ENCODE measurements around the gene CAMK2A. TPM values are rescaled to one million over a fixed set of nuclear protein-coding genes. Genes with fewer than 3 reads are reported as not detected.

CAMK2A gene
- total RNA-seq, 1 donor from 2014 or later, result not detected

DNA sequence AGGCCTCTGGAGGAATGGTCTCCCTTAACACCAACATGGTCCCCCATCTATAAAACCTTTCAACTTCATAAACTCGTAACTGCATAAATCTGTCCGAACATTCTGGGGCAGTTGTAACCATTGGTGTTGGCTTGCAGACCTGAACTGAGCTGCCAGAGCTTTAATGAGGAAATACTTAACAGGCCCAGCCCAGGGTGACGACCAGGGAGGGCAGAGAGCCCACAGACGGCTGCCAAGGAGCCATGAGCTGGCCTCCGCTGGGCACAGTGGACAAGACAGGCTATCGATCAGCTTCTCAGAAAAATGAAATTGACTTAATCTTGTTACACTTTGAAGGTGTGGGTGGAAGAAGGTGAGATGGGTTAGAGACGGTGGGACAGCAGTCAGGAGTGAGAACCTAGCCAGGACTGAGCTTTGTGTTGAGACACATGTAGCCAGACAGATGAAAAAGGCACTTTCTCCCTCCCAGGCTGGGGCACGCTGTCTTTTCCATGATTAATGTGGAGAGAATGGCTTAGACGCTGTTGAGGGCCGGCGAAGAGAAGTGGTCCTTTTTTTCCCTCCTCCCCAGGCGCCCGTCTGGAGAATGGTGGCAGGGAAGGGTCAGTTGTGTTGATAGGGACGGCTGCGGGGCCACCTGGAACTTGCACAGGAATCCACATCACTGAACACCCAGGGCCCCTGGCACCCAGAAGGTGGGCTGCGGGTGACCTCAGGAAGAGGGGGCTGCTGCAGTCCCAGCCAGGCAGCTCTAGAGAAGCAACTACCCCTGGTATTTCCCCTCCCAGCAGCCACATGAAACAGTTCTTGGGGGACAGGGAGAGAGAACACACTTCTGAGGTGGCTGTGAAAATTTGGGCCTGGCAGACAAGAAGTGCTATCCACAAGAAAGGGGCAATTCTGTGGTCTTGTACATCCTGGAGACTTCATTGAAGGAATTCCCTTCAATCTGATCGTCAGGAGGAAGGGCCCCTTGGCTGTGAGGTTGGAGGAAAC lies 40.6 kb upstream of the CAMK2A start:
- Mint-ChIP-seq H3K27me3 (ENCODE audit: low read depth) (no peaks in the 10 kb centered on the region), H3K4me1 (ENCODE audit: low read depth) (no peaks in the 10 kb centered on the region), H3K4me3 (ENCODE audit: unreplicated experiment) (no peak overlapping the region), H3K27ac (ENCODE audit: unreplicated experiment) (no peak overlapping the region), H3K9me3 (ENCODE audit: low read depth) (no peaks in the 10 kb centered on the region), H3K36me3 (ENCODE audit: low read depth) (no peaks in the 10 kb centered on the region)
- TF ChIP-seq, protein P1, sequence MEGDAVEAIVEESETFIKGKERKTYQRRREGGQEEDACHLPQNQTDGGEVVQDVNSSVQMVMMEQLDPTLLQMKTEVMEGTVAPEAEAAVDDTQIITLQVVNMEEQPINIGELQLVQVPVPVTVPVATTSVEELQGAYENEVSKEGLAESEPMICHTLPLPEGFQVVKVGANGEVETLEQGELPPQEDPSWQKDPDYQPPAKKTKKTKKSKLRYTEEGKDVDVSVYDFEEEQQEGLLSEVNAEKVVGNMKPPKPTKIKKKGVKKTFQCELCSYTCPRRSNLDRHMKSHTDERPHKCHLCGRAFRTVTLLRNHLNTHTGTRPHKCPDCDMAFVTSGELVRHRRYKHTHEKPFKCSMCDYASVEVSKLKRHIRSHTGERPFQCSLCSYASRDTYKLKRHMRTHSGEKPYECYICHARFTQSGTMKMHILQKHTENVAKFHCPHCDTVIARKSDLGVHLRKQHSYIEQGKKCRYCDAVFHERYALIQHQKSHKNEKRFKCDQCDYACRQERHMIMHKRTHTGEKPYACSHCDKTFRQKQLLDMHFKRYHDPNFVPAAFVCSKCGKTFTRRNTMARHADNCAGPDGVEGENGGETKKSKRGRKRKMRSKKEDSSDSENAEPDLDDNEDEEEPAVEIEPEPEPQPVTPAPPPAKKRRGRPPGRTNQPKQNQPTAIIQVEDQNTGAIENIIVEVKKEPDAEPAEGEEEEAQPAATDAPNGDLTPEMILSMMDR (IDR thresholded peaks at IDR 0.05), result no peak
- no peak for DNase-seq (ENCODE audit: low spot score)

DNA sequence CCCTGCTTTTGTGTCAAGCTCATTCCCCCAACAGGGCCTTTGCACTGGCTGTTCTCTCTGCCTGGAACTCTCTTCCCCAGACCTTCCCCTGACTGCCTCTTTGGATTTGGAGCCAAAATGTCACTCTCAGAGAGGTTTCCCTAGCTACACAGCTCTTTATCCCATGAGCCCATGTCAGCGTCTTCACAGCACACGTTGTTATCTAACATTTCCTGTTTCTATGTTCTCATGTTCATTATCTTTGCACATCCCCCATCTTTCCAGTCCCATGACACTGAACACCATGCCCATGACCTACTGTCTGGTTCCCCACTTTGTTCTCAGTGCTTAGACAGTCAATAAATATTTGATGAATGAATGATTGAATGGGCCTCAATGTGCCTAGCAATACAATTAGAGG lies 39.5 kb upstream of the CAMK2A start:
- no peak overlapping the region for H3K4me3 Mint-ChIP-seq (ENCODE audit: unreplicated experiment)
- H3K27ac Mint-ChIP-seq (ENCODE audit: unreplicated experiment), result no peak overlapping the region
- H3K36me3 Mint-ChIP-seq (ENCODE audit: low read depth), result no peaks in the 10 kb centered on the region
- no peak for DNase-seq (ENCODE audit: low spot score)
- TF ChIP-seq, protein P1 (IDR thresholded peaks at IDR 0.05), result no peak
- H3K4me1 Mint-ChIP-seq (ENCODE audit: low read depth), result no peaks in the 10 kb centered on the region
- H3K9me3 Mint-ChIP-seq (ENCODE audit: low read depth), result no peaks in the 10 kb centered on the region
- H3K27me3 Mint-ChIP-seq (ENCODE audit: low read depth), result no peaks in the 10 kb centered on the region

DNA sequence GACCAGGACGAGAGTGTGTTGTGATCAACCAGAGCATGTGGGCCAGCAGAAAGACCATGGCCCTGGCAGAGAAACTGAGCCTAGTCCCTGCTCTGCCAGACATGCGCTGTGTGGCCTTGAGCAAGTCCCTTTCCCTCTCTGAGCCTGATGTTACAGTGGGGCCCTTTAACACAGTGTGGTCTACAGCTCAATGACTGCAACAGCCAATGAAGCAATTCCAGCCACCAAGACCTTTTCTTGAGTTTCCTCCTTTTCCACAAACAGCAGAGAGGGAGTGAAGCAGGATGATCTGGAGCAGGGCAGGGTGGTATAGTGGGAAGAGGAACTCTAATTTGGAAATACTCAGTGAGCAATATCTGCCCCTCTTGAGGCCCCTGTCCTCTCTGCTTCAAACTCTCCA lies 38.9 kb upstream of the CAMK2A start:
- no peak overlapping the region for H3K4me3 Mint-ChIP-seq (ENCODE audit: unreplicated experiment)
- H3K27ac Mint-ChIP-seq (ENCODE audit: unreplicated experiment), result no peak overlapping the region
- H3K36me3 Mint-ChIP-seq (ENCODE audit: low read depth), result no peaks in the 10 kb centered on the region
- H3K9me3 Mint-ChIP-seq (ENCODE audit: low read depth), result no peaks in the 10 kb centered on the region
- TF ChIP-seq, protein P1 (IDR thresholded peaks at IDR 0.05), result no peak
- no peaks in the 10 kb centered on the region for H3K27me3 Mint-ChIP-seq (ENCODE audit: low read depth)
- DNase-seq (ENCODE audit: low spot score), result no peak
- no peaks in the 10 kb centered on the region for H3K4me1 Mint-ChIP-seq (ENCODE audit: low read depth)

DNA sequence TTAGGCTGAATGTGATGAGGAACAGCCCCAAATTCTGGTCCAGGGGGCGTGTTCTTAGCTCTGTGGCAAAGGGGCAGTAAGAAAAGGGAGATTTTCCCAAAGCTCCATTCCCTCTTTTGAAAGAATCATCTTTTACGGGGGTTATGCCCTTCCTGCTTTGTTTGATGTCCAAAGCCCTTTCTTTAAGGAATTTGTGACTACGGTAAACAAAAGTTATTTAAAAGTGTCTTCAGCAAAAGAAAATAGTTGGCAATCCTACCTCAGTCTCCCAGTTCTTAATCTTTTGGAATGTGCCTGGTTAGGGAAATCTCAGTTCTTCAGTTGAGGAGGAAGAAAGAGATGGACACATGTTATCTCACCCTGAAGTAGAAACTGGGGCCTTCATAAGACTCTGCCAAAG lies 37.6 kb upstream of the CAMK2A start:
- Mint-ChIP-seq H3K36me3 (ENCODE audit: low read depth) (no peaks in the 10 kb centered on the region), H3K4me3 (ENCODE audit: unreplicated experiment) (no peak overlapping the region), H3K27ac (ENCODE audit: unreplicated experiment) (no peak overlapping the region), H3K27me3 (ENCODE audit: low read depth) (no peaks in the 10 kb centered on the region), H3K4me1 (ENCODE audit: low read depth) (peaks cover 2% of the 10 kb centered on the region), H3K9me3 (ENCODE audit: low read depth) (no peaks in the 10 kb centered on the region)
- DNase-seq (ENCODE audit: low spot score), result no peak
- TF ChIP-seq, protein P1 (IDR thresholded peaks at IDR 0.05), result no peak

DNA sequence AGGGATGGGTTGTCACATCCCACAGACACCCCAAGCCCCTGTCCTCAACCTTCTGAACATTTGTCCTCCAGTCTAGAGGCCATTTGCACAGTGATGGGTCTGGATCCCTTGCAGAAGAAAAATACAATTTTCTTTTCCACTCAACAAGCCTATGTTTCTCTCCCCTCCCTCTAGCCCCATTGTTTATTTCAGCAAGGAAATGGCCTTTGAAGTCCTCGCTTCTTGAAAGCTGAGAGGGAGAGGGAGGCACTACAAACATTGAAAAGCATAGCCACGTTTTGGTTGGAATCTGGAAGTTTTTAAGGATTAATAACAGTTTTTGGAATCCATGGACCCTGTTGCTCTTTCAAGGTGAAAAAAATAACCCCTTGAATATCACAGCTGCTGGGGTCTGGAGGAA lies 37.1 kb upstream of the CAMK2A start:
- H3K4me3 Mint-ChIP-seq (ENCODE audit: unreplicated experiment), result no peak overlapping the region
- TF ChIP-seq, protein P1 (IDR thresholded peaks at IDR 0.05), result no peak
- no peaks in the 10 kb centered on the region for H3K27me3 Mint-ChIP-seq (ENCODE audit: low read depth)
- no peak overlapping the region for H3K27ac Mint-ChIP-seq (ENCODE audit: unreplicated experiment)
- H3K4me1 Mint-ChIP-seq (ENCODE audit: low read depth), result peaks cover 6% of the 10 kb centered on the region
- DNase-seq (ENCODE audit: low spot score), result no peak
- no peaks in the 10 kb centered on the region for H3K36me3 Mint-ChIP-seq (ENCODE audit: low read depth)
- no peaks in the 10 kb centered on the region for H3K9me3 Mint-ChIP-seq (ENCODE audit: low read depth)

Data from chondrocyte (in vitro differentiated cells).